HepG2 (cell line): ENCODE results near the gene CASR. TPM values are rescaled to one million over a fixed set of nuclear protein-coding genes. Genes with fewer than 3 reads are reported as not detected.

Source experiments
- ATF5 ChIP-seq: sonication (generic); formaldehyde crosslinking; IDR thresholded peaks from 2 replicates; pipeline ENCODE4 v1.4.0; 2020; ENCODE audit warnings: mild to moderate bottlenecking, low read depth, missing genetic modification reagents
- CCAR2 ChIP-seq: fragments of 200-400 bp; formaldehyde crosslinking; optimal IDR thresholded peaks from 2 replicates; pipeline ENCODE3; 2018; ENCODE audit warnings: low read depth, mild to moderate bottlenecking, low read length, moderate library complexity
- CREB1 ChIP-seq, 2 experiments: fragments of 450-650 bp in 1 of 2; IDR thresholded peaks; 2 replicates each; pipeline ENCODE4 v1.6.1; 2016 to 2017; ENCODE audit warnings: control low read depth in 1 of 2, mild to moderate bottlenecking in 1 of 2, missing compliant biosample characterization in 1 of 2, missing genetic modification characterization in 1 of 2
- HMG20A ChIP-seq: IDR thresholded peaks from 2 replicates; pipeline ENCODE4 v1.6.1; 2016; ENCODE audit warnings: borderline replicate concordance
- HNRNPLL ChIP-seq: fragments of 200-400 bp; formaldehyde crosslinking; IDR thresholded peaks from 2 replicates; pipeline ENCODE4 v1.6.1; 2017; ENCODE audit warnings: mild to moderate bottlenecking, low read depth, low read length; ENCODE audit not compliant: poor library complexity, severe bottlenecking
- IKZF1 ChIP-seq: fragments of 450-650 bp; IDR thresholded peaks from 2 replicates; pipeline ENCODE4 v1.7.1; 2016
- ISX ChIP-seq: sonication (generic); formaldehyde crosslinking; conservative IDR thresholded peaks from 2 replicates; pipeline ENCODE4 v1.5.0; 2020; ENCODE audit warnings: missing genetic modification reagents
- MAFG ChIP-seq: sonication (generic); formaldehyde crosslinking; IDR thresholded peaks from 2 replicates; pipeline ENCODE4 v1.5.1; 2020; ENCODE audit warnings: mild to moderate bottlenecking, missing genetic modification reagents
- MAZ ChIP-seq, 2 experiments: sonication (generic) in 1 of 2; formaldehyde crosslinking in 1 of 2; IDR thresholded peaks; 2 replicates each; pipeline versions ENCODE4 v1.5.0 to v1.6.1; 2012 to 2020; ENCODE audit warnings: low read depth in 2 of 2, mild to moderate bottlenecking in 2 of 2, borderline replicate concordance in 1 of 2, improper control_type of control experiment in 1 of 2, low read length in 1 of 2, missing genetic modification reagents in 1 of 2, moderate library complexity in 1 of 2
- MTERF4 ChIP-seq: sonication (generic); formaldehyde crosslinking; IDR thresholded peaks from 2 replicates; pipeline ENCODE4 v1.8.0; 2023; ENCODE audit warnings: mild to moderate bottlenecking, missing genetic modification reagents
- RXRA ChIP-seq: sonication (generic); formaldehyde crosslinking; IDR thresholded peaks from 2 replicates; pipeline ENCODE4 v1.5.1; 2020; ENCODE audit warnings: missing genetic modification reagents
- SMC3 ChIP-seq: IDR thresholded peaks from 2 replicates; pipeline ENCODE4 v1.6.1; 2011; ENCODE audit warnings: low read length, improper control_type of control experiment
- SRSF9 ChIP-seq: fragments of 200-400 bp; formaldehyde crosslinking; IDR thresholded peaks from 2 replicates; pipeline ENCODE4 v1.6.1; 2018; ENCODE audit warnings: borderline replicate concordance, mild to moderate bottlenecking, low read depth, low read length; ENCODE audit not compliant: insufficient read depth, poor library complexity, severe bottlenecking
- ZNF329 ChIP-seq: sonication (generic); formaldehyde crosslinking; IDR thresholded peaks from 2 replicates; pipeline ENCODE4 v1.9.0; 2021; ENCODE audit warnings: low read depth, mild to moderate bottlenecking, missing genetic modification reagents
- ZNF720 ChIP-seq: sonication (generic); formaldehyde crosslinking; IDR thresholded peaks from 2 replicates; pipeline ENCODE4 v1.4.0; 2020; ENCODE audit warnings: missing genetic modification reagents
- ZNF782 ChIP-seq: sonication (generic); formaldehyde crosslinking; IDR thresholded peaks from 2 replicates; pipeline ENCODE4 v1.4.0; 2020; ENCODE audit warnings: missing genetic modification reagents, mild to moderate bottlenecking, borderline replicate concordance
- ZNF891 ChIP-seq: sonication (generic); formaldehyde crosslinking; IDR thresholded peaks from 2 replicates; pipeline ENCODE4 v1.5.0; 2020; ENCODE audit warnings: mild to moderate bottlenecking, missing genetic modification reagents
- ZSCAN20 ChIP-seq: sonication (generic); formaldehyde crosslinking; IDR thresholded peaks from 2 replicates; pipeline ENCODE4 v1.4.0; 2020; ENCODE audit warnings: missing genetic modification reagents, mild to moderate bottlenecking, borderline replicate concordance
- polyA plus RNA-seq, 8 experiments: library from polyadenylated mRNA; depleted of rRNA in 3 of 8; stranded (reverse) in 7 of 8; unstranded in 1 of 8; fragments of >200 nt; fragmentation: Illumina TruSeq in 4 of 8; extraction: Trizol in 4 of 8; gene quantifications; 2 replicates each; pipeline versions ENCODE4 v1.2.1 to v1.2.3, GENCODE V29; 2011 to 2016; ENCODE audit warnings: low read depth in 4 of 8, missing spikeins in 1 of 8, mixed read lengths in 1 of 8; ENCODE audit not compliant: insufficient read depth in 1 of 8
- total RNA-seq, 5 experiments: library from RNA; depleted of rRNA; stranded (reverse); fragments of >200 nt; fragmentation: Illumina TruSeq; extraction: Trizol; gene quantifications; 2 replicates each; pipeline ENCODE4 v1.2.3, GENCODE V29; 2016; ENCODE audit warnings: low read depth in 1 of 5
- TF ChIP-seq, protein P1 (sequence below): sonication (generic); formaldehyde crosslinking; IDR thresholded peaks from 2 replicates; pipeline ENCODE4 v1.8.1; 2023; ENCODE audit warnings: missing genetic modification reagents, inconsistent platforms, borderline replicate concordance
- TF ChIP-seq, protein P2 (sequence below): sonication (generic); formaldehyde crosslinking; IDR thresholded peaks from 2 replicates; pipeline ENCODE4 v1.5.0; 2020; ENCODE audit warnings: mild to moderate bottlenecking, missing genetic modification reagents
- TF ChIP-seq, protein P3 (sequence below): IDR thresholded peaks from 2 replicates; pipeline ENCODE4 v1.4.0; 2020; ENCODE audit warnings: mild to moderate bottlenecking, missing genetic modification reagents

CASR gene
- total and polyA plus RNA-seq, 2 of the 13 experiments (the other 11 are each of a cell fraction or from before 2014, with no cell fraction given): not detected

- TF ChIP-seq, protein P1, sequence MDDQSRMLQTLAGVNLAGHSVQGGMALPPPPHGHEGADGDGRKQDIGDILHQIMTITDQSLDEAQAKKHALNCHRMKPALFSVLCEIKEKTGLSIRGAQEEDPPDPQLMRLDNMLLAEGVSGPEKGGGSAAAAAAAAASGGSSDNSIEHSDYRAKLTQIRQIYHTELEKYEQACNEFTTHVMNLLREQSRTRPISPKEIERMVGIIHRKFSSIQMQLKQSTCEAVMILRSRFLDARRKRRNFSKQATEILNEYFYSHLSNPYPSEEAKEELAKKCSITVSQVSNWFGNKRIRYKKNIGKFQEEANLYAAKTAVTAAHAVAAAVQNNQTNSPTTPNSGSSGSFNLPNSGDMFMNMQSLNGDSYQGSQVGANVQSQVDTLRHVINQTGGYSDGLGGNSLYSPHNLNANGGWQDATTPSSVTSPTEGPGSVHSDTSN (CRISPR knock-in tag): no peak
- TF ChIP-seq CCAR2: no peak
- TF ChIP-seq ZNF782 (CRISPR knock-in tag): no peak
- TF ChIP-seq HNRNPLL: no peak
- TF ChIP-seq ISX: no peak
- TF ChIP-seq ATF5: no peak
- TF ChIP-seq MTERF4 (CRISPR knock-in tag): no peak
- no peak for TF ChIP-seq SRSF9
- no peak for TF ChIP-seq HMG20A (CRISPR knock-in tag)
- no peak for TF ChIP-seq ZSCAN20
- TF ChIP-seq ZNF329 (CRISPR knock-in tag): no peak
- TF ChIP-seq, protein P2, sequence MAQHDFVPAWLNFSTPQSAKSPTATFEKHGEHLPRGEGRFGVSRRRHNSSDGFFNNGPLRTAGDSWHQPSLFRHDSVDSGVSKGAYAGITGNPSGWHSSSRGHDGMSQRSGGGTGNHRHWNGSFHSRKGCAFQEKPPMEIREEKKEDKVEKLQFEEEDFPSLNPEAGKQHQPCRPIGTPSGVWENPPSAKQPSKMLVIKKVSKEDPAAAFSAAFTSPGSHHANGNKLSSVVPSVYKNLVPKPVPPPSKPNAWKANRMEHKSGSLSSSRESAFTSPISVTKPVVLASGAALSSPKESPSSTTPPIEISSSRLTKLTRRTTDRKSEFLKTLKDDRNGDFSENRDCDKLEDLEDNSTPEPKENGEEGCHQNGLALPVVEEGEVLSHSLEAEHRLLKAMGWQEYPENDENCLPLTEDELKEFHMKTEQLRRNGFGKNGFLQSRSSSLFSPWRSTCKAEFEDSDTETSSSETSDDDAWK (CRISPR knock-in tag): no peak
- TF ChIP-seq MAZ (IDR thresholded peaks at IDR 0.05; ENCODE audit: borderline replicate concordance, low read depth, low read length): no peak
- no peak for TF ChIP-seq MAZ (CRISPR knock-in tag; IDR thresholded peaks at IDR 0.05; ENCODE audit: low read depth)
- TF ChIP-seq CREB1 (IDR thresholded peaks at IDR 0.05): no peak
- TF ChIP-seq CREB1 (CRISPR knock-in tag; IDR thresholded peaks at IDR 0.05): no peak
- TF ChIP-seq, protein P3, sequence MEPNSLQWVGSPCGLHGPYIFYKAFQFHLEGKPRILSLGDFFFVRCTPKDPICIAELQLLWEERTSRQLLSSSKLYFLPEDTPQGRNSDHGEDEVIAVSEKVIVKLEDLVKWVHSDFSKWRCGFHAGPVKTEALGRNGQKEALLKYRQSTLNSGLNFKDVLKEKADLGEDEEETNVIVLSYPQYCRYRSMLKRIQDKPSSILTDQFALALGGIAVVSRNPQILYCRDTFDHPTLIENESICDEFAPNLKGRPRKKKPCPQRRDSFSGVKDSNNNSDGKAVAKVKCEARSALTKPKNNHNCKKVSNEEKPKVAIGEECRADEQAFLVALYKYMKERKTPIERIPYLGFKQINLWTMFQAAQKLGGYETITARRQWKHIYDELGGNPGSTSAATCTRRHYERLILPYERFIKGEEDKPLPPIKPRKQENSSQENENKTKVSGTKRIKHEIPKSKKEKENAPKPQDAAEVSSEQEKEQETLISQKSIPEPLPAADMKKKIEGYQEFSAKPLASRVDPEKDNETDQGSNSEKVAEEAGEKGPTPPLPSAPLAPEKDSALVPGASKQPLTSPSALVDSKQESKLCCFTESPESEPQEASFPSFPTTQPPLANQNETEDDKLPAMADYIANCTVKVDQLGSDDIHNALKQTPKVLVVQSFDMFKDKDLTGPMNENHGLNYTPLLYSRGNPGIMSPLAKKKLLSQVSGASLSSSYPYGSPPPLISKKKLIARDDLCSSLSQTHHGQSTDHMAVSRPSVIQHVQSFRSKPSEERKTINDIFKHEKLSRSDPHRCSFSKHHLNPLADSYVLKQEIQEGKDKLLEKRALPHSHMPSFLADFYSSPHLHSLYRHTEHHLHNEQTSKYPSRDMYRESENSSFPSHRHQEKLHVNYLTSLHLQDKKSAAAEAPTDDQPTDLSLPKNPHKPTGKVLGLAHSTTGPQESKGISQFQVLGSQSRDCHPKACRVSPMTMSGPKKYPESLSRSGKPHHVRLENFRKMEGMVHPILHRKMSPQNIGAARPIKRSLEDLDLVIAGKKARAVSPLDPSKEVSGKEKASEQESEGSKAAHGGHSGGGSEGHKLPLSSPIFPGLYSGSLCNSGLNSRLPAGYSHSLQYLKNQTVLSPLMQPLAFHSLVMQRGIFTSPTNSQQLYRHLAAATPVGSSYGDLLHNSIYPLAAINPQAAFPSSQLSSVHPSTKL: peak; percentile 37; the same call in 1 of the 2 replicates
- TF ChIP-seq ZNF891: no peak
- no peak for TF ChIP-seq RXRA (CRISPR knock-in tag)
- TF ChIP-seq SMC3: peak; percentile 67
- no peak for TF ChIP-seq ZNF720 (CRISPR knock-in tag)
- TF ChIP-seq IKZF1: no peak
- no peak for TF ChIP-seq MAFG (CRISPR knock-in tag)
These were observed 122.6 kb downstream of the CASR start (continued) for GRCh38 chr3:122305818-122306621.
